Activated T-helper 9 cell treated with anti-CD3 and anti-CD28 coated beads, Interleukin-2, amount 50 U/mL, for 16 hours (primary cell): ENCODE measurements around the gene CADM4.
A peak's percentile ranks its signal among the peaks of the same experiment; 100 is the strongest.
"Not testable (repeated sequence)": the region's sequence is repeated elsewhere in the genome, so short reads cannot be mapped to it uniquely, and the experiment has no call there.

Source experiments
- DNase-seq: peaks from one replicate; pipeline ENCODE4 v3.0.0-alpha.2; 2020; ENCODE audit warnings: low read depth

The CADM4 gene

GRCh38 chr19:43639519-43640423 is at the start of gene CADM4:
TSS of gene CADM4 (minus strand) at chr19:43639850. CDS start at chr19:43639790, 60 bp downstream.
- peak; percentile 29 for DNase-seq

GRCh38 chr19:43688059-43688701 is 48.5 kb upstream of the CADM4 start:
- no peak for DNase-seq

GRCh38 chr19:43687660-43687997 is 48.0 kb upstream of the CADM4 start:
- DNase-seq, result no peak

GRCh38 chr19:43684326-43684725 is 44.7 kb upstream of the CADM4 start:
- DNase-seq, result no peak

GRCh38 chr19:43683905-43684304 is 44.3 kb upstream of the CADM4 start:
- no peak for DNase-seq

GRCh38 chr19:43682824-43683661 is 43.4 kb upstream of the CADM4 start:
- DNase-seq, result no peak

- DNase-seq, result not testable (repeated sequence)
These were observed 42.6 kb upstream of the CADM4 start for GRCh38 chr19:43682269-43682668.

- no peak for DNase-seq
These were observed 42.2 kb upstream of the CADM4 start for GRCh38 chr19:43681821-43682220.

GRCh38 chr19:43678512-43679261 is 39.0 kb upstream of the CADM4 start:
- DNase-seq, result no peak

- DNase-seq, result no peak
These were observed 36.3 kb upstream of the CADM4 start for GRCh38 chr19:43675906-43676305.

GRCh38 chr19:43675269-43675879 is 35.7 kb upstream of the CADM4 start:
- DNase-seq, result no peak

- no peak for DNase-seq
These were observed 34.9 kb upstream of the CADM4 start for GRCh38 chr19:43674596-43674995.

- DNase-seq, result no peak
These were observed 34.5 kb upstream of the CADM4 start for GRCh38 chr19:43674183-43674582.

- DNase-seq, result no peak
These were observed 34.0 kb upstream of the CADM4 start for GRCh38 chr19:43673637-43674036.

- no peak for DNase-seq
These were observed 32.5 kb upstream of the CADM4 start for GRCh38 chr19:43672061-43672679.

GRCh38 chr19:43668406-43669109 is 28.9 kb upstream of the CADM4 start:
- peak; percentile 90 for DNase-seq

GRCh38 chr19:43667876-43668405 is 28.3 kb upstream of the CADM4 start:
- no peak for DNase-seq

- no peak for DNase-seq
These were observed 27.7 kb upstream of the CADM4 start for GRCh38 chr19:43667126-43667875.

GRCh38 chr19:43664018-43664417 is 24.4 kb upstream of the CADM4 start:
- DNase-seq, result no peak
